GM12873 (cell line): Measurements from ENCODE around the gene NEFH.

Source experiments
- TF ChIP-seq, protein P1 (sequence below): IDR thresholded peaks from 2 replicates; pipeline ENCODE4 v1.5.1; 2012; ENCODE audit warnings: low read depth, mild to moderate bottlenecking, moderate library complexity, low read length, control low read depth; ENCODE audit not compliant: insufficient read depth; ENCODE audit errors: missing control alignments

Gene NEFH

DNA sequence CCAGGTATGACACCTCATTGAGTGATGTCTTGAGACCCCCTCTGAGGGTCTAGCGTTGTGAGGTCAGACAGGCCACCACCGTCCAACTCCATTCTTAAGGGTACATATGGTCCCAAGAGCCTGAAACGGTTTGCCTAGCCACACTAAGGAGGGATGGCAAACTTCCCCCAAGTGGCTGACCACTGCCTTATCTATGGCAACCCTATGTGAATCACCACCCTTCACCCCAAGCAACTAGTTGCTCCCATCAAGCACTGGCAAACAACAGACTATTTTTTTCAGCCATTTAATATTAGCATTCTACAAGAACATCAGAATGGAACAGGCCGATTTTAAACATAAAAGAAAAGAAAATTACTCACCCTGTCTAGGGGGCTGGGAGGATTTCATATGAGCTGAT lies 50.7 kb downstream of the NEFH start:
- TF ChIP-seq, protein P1, sequence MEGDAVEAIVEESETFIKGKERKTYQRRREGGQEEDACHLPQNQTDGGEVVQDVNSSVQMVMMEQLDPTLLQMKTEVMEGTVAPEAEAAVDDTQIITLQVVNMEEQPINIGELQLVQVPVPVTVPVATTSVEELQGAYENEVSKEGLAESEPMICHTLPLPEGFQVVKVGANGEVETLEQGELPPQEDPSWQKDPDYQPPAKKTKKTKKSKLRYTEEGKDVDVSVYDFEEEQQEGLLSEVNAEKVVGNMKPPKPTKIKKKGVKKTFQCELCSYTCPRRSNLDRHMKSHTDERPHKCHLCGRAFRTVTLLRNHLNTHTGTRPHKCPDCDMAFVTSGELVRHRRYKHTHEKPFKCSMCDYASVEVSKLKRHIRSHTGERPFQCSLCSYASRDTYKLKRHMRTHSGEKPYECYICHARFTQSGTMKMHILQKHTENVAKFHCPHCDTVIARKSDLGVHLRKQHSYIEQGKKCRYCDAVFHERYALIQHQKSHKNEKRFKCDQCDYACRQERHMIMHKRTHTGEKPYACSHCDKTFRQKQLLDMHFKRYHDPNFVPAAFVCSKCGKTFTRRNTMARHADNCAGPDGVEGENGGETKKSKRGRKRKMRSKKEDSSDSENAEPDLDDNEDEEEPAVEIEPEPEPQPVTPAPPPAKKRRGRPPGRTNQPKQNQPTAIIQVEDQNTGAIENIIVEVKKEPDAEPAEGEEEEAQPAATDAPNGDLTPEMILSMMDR = no peak

DNA sequence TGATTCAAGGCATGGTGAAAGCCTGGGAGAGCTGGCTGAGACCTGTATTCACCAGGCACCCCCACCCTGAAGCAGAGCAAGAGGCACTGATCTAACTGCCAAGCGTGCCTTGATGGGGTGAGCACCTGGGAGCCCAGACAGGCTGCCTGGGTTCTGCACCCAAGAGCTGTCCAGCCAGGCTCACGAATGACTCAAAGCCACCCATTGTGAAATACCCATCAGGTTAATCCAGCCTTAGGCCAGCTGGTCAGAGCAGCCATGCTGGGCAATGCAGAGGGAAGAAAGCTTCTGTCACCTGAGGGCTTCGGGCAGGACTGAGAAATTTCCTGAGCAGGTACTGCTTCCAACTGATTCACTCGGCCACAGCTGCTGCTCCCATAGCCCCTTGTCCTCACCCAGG lies 51.4 kb downstream of the NEFH start:
- TF ChIP-seq, protein P1 = no peak

DNA sequence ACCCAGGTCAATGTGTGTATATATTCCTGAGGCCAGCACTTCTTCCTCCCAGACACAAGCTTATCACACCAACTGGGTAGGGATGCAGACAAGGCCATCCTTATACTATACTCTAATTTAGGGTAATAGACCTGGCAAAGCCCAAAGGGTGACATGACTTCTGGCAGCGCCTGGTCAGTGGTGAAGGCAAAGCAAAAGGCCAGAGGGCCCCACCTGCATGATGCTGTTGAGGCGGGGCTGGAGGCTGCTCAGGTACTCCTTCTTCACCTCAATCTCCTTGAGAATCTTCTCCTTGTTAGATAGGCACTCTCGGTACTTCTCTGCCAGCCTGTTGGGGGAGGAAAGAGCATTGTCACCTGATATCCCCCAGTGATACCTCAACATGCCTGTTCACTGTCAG lies 56.4 kb downstream of the NEFH start:
- TF ChIP-seq, protein P1 = no peak

DNA sequence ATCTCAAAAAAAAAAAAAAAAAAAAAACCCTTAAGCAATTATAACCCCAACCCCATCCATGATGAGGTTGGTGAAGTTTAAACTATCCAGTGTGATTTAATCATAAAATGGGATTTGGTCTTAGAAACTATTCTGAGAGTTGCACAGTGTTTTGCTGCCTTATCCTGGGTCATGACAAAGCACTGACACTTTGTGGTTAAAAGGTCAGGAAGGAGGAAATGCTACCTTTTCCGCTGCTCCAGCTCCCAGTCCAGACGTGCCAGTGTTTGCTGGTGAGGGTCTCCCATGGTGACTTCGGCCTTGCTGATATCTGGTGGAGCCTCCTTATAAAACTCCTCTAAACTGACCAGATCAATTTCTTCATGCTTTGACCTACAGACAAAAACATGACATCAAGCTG lies 59.1 kb downstream of the NEFH start:
- TF ChIP-seq, protein P1 = no peak
